GM18861 (cell line): ENCODE measurements around the gene OCSTAMP.

Source experiments
- ATAC-seq: cut with Tn5 transposase; IDR thresholded peaks from one replicate; pipeline ENCODE4 v1.9.1; 2021; ENCODE audit not compliant: unreplicated experiment

The OCSTAMP gene

DNA sequence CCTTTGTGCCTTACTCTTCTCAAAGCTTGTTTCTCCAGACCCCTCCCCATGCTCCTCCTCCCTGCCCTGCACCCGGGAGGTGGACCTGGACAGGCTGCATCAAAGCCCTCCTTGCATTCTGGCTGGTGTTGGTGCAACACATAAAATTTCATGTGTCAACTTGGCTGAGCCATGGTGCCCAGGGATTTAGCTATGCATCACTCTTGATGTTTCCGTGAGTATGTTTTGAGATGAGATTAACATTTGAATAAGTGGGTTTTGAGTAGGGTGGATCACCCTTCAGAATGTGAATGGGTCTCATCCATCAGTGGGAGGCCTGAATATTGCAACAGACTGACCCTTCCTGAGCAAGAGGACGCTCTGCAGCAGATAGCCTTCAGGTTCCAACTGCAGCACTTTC is 4.4 kb upstream of the OCSTAMP start:
- ATAC-seq, result no peak

DNA sequence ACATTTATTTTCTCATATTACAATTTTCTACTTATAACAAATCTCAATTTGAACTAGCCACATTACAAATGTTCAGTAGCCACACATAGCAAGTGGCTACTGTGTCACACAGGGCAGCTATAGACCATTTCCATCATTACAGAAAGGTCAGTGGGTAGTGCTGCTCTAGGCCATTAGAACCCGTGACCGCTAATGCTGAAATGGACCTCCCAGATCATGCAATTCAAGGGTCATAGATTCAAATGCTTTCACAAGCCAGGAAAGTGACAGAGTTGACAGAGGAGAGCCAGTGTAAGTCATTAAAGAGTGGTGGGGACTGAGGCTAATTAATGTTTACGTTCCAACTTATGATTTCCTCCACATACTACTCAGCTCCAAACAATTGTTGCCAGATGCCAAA is 3.5 kb upstream of the OCSTAMP start:
- no peak for ATAC-seq

DNA sequence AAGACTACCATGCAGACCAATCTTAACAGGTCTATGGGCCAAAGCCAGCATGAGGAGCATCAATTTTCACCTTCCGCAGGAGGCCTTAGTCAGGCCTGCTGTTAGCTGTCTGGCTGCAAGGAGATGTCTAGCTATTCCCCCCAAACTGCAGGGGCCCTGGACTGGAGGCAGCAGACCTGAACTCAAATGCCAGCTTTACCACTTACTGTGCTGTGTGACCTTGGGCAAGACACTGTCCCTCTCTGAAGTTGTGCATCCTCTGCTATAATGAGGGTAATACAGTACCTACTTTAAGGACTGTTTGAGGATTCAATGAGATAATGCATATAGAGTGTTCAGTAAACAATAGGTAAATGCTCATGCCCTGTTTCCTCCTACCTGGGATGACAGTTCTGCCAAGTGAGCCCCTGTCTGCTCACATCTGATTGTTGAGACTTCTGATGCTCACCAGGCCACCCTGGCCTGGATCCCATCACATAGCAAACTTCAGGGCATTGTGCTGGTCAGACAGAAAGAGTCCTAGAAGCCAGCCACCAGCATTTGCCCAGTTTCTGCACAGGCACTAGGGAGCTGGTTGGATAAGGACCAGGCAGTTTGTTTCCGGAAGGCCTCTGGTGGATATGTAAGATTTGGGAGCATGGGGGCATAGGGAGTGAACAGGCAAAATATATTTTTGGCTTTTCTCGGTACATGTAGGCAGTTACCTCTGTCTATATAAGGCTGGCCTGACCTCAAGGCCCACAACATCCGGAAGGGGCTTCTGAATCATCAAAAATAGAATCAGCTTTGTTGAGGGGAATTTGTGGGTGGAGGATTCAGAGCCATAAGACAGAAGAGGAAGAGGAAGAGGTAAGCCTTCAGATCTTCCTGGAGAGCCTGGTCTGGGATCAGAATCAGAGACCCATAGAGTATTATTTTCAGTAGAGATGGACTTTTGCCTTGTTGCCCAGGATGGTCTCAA is 2.3 kb upstream of the OCSTAMP start:
- ATAC-seq, result peak; percentile 60

DNA sequence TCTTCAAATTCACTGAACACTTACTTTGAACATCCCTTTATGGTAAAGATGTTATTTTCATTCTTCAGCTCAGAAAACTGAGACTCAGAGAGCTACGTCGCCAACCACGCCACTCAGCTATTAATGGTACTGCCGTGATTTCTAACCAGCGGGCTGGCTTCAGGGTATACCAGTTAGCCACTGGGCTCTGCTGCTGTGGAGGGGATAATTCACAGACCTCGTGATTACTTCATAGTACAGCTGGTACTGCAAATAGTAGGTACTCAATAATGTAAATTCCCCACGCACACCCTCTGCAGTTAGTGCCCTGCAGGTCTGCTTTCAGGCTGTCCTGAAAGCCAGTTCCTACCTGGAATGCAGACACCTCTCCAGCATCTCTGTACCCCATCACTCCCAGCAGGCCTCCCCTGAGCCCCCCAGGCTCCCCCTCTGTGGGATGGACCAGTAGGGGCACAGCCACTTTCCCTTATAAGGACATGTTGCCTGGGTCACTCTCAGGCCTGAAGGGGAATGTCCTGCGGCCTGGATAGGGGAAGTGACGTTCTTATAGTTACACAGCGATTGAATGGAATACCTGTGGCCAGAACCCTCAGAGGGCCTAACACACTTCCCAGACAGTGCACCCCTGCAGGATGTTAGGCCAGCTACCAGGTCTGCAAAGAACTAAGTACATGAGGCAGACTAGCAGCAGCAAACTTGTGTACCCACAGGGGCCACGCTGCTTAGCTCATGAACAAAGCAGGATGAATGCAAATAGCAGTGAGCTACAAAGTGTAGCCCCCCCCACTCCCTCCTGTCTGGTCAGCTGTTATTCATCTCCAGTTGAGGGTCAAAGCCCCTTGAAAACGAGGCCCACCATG is 1.3 kb upstream of the OCSTAMP start:
- no peak for ATAC-seq

DNA sequence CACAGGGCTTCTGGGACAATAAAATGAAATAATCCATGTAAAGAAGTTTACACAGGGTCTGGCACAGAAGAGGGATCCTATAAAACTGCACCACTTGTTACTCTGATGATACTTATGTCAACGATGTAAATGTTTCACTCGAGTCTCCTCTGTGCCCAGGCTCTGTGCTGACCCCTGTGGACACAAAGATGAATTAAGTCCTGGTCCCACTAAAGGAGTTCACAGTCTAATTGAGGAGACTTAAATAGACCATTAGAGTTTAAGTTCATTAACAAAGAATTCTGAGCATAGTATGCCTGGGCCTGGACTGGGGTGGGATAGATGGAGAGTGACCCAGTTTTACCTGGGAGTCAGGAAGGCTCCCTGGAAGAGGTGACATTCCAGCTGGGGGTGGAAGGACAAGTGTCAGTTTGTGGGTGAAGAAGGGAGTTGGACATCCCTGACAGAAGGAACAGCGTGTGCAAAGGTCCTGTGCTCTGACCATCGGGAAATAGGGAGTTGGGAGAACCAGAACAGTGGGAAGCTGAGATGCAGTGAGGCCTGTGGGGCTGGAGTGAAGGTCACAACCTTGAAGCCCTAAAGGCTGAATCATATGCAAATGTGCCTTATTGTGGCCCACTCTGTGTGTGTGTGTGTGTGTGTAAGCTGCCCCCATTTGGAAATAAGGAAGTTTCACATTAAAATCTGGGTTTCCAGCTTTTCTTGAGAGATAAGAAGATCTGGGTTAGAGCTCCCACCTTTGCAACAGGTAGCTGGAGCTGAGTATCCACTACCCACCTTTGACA is 1.1 kb downstream of the OCSTAMP start:
- no peak for ATAC-seq

DNA sequence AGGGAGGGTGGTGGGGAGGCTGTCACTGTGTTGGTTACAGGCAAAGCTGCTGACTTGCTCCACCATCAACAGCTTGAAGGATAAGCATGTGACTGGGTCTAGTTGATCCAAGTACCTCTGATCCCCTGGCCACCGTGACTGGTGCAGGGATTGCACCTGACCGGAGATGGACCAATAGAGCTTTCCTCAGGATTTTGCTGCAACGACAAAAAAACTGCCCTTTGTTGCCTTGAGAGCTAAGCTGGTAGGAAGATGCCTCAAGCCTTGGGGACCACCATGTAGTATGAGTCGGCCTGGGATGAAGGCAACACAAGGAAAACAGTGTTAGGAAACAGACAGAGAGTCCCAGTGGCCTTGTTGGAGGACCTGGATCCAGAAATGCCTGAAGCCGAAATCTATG is 1.8 kb downstream of the OCSTAMP start:
- no peak for ATAC-seq

DNA sequence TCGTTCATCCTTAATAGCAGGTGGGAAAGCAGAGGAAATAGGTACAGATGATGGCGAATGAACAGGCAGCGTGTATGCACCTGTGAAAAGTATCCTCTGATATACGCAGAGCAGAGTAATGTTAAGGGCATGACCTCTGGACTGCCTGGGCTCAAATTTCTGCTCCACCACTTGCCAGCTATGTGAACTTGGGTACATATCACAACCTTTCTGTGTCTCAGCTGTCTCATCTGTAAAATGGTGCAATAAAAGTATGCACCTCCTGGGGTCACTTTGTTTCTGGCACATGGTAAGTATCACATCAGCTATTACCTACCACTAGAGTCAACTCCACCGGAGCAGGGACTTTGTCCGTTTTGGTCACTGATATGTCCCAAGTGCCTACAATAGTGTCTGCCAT is 2.5 kb downstream of the OCSTAMP start:
- no peak for ATAC-seq

DNA sequence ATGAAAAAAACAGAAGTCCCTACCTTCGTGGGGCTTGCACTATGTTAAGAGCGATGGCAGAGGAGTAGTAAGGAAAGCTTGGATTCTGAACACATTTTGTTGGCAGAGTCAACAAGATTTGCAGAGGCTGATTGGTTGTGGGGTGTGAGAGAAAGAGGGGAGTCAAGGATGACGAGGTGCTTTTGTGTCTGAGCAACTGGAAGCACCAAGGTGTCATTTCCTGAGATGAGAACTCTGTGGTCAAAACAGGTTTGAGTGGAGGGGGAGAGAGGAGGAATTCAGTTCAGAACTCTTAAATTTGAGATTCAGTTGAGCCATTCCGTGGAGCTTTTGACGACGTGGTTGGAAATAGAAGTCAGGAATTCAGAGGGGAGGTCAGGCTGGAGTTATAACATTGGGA is 3.5 kb downstream of the OCSTAMP start:
- no peak for ATAC-seq

DNA sequence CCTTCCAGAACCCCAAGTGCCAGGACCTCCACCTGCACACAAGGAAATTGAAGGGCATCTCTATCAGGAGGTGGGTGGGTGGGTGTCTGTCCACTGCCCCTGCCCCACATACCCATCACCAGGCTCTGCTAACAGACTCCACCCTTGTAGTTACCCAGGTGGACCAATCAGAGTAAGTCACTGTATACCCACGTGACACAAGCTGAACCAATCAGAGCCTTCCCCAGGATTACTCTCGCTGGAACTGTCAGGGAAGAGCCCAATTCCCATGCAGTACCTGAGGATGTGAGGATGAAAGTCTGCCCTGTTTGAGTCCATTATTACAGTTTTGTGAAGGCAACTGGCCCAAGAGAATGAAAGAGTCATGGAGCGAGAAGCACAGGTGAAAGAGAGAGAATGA is 4.2 kb downstream of the OCSTAMP start:
- ATAC-seq, result no peak

DNA sequence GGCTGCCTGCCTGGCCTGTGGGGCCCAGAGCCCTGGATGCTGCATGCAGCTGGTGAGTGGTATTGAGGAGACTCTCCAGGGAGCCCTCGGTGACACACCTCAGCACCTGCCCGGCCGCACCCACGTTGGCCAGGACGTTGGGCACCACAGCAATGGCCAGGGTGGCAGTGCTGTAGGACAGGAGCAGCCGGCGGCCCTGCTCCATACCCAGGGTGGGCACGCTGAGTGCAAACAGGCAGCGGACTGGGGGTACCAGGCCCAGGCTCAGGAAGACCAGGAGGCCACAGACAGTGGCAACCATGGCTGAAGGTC is 4.7 kb downstream of the OCSTAMP start:
- ATAC-seq, result no peak

DNA sequence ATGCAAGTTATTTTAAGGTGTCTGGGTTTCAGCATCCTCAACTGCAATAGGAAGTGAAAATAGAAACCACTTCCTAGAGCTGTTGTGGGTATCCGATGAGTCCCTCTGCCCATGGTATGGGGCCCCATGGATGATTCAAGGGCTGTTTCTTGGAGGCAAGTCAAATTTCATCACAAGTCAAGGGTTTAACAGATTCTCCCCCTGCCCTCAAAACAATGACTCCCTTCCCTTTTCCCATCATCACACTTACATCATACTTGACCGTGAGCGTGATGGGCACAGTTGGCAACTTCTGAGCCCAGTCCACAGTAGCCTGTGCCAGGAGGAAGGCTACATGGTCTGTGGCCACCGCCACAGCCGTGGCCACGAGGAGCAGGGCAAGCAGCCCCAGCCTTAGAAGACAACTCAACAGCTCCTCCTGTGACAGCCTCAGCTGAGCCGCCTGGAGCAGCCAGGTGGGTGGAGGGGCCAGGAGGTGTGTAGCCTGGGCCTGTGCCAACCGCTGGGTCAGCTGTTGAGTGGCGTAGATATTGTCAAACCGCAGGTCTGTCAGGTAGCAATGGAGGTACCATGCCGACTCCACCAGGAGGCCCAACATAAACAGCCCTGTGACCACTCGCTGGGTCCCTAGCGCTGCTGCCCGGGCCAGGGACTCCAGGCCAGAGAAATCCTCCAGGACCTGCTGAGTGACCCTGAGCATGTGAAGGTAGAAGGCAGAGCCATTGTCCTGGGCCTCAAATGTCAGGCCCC is 5.2 kb downstream of the OCSTAMP start:
- no peak for ATAC-seq

DNA sequence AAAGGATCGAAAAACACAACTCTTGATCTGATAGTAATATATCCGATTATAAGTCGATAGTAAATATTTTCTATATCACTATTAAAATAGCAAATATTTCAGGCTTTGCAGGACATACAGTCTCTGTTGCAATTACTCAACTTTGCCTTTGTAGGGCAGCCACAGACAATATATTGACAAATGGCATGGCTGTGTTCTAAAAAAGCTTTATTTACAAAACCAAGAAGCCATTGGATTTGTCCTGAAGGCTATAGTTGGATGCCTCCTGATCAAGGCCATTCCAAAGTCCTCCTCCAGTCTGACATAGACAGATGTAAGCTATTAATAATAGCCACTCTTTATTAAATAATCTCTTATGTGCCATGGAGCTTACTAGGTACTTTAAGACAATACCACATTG is 5.9 kb downstream of the OCSTAMP start:
- no peak for ATAC-seq

DNA sequence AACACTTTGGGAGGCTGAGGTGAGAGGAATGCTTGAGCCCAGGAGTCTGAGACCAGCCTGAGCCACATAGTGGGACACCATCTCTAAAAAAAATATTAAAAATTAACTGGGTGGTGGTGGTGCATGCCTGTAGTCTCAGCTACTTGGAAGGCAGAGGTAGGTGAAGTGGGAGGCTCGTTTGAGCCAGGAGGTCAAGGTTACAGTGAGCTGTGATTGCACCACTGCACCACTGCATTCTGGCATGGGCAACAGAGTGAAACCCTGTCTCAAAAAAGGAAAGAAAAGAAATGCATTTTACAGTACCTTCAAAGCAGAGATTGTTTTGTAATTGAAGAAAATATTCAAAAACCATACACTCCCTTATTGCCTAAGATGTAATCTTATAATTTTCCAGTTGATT is 6.5 kb downstream of the OCSTAMP start:
- ATAC-seq, result no peak

DNA sequence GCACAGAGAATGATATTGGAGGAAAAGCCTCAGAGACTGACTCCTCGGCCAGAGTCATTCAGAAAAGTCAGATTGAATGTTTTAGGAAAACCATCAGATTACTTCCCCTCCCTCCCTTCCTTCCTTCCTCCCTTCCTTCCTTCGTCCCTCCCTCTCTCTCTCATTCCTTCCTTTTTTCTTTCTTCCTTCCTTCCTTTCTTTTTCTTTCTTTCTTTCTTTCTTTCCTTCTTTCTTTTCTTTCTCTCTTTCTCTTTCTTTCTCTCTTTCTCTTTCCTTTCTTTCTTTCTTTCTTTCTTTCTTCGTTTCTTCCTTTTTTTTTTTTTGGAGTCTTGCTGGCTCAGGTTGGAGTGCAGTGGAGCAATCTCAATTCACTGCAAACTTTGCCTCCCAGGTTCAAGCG is 7.4 kb downstream of the OCSTAMP start:
- ATAC-seq, result no peak

DNA sequence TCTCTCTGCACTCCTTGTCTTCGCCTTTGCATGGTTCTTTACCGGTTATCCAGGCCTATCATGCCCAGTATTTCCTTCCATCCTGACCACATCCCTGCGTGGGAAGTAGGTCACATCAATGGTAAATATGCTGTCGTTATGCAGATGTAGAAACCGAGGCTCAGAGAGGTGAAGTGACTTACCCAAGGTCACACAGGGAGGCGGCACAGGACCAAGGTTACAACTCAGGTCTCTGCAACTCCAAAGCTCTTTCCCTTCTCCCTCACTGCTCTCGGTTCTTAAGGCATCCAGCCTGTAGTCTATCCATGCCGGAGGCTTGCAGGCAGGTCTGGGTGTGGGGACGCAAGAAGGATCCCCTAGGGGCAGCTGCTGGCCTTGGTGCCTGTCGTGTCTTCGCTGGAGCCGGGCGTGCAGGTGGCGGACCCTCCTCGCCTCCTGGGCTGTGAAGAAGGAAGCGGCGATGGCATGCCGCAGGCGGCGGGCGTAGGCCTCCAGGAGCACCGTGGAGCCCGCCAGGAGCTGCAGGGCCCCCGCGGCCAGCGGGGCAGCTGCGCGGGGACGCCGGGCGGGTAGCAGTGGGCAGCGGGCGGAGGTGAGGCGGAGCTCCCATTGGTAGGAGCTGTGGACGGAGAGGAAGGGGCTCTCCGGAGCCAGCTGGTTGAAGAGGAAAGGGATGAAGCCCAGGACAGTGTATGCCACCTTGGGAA is 9.1 kb downstream of the OCSTAMP start:
- ATAC-seq, result no peak

DNA sequence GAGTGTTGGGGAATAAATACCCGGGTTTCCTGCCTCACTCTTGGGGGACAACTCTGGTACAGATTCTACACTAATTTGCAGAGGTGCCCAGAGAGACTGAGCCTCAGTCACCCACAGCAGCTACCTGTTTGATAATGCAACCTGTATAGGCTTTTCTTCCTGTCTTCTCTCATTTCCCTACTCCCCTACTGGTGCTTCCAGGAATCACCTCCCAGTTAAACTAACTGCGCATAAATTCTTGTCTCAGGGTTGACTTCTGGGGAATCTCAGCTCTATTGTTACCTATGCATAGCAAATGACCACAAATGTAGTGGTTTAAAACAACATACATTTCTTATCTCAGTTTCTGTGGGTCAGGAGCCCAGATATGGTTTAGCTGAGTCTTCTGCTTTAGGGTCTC is 11.3 kb downstream of the OCSTAMP start:
- no peak for ATAC-seq

DNA sequence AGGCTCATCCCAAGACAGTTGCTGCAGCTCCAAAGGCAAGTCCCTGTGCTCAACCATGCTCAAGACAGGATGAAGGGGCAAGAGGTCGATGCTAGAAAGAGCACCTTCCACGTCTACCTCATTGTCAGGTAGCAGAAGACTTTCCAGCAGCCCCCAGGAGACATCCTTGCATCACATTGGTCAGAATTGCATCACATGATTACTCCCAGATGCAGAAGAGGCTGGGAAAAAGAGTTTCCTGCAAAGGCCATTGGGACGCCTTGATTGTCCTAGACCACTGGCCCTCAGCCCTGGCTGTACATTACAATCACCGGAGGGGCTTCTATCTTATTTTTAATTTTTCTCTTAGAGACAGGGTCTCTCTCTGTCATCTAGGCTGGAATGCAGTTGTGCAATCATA is 19.8 kb downstream of the OCSTAMP start:
- no peak for ATAC-seq

DNA sequence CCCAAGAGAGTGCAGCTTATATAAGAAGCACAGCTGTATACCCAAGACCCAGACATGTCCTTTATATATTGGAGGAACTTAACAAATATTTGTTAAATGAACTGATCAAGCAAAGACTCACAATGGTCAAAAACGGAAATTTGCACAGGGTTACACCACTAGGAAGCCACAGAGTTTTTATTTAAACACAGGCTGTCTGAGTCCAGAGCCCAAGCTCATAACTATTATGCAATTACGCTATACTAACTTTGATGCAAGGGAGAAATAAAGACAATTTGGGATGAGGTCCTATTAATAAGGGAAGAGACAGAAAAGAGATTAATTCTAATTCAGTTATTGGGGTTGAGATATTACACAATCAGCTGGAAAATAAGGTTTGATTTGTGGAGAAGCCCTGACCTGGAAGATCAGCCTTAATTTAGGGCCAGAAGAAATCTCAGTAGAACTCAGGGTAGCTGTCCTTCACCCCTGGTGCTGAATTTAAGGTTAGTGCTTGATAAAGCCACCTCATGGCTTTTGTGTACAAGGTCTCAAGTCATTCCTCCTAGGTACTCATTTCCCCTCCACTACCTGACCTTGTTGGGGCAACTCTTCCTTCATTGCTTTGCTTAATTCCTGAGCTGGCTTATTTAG is 26.6 kb downstream of the OCSTAMP start:
- ATAC-seq, result no peak

DNA sequence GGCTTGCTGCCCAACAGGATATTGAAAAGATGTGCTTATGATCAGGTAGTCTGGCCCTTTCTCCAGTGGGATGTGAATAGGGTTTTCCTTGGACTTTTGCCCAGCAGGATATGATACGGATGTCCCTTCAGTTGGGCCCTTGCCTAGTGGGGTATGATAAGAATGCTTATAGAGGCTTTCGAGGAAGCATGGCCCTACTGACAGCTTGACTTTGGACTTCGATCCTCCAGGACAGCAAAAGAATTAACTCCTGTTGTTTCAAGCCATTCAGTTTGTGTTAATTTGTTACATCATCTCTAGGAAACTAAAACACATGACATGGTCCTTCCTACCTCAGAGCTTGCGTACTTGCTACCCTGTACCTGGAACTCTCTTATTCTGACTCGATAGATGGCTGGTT is 27.3 kb downstream of the OCSTAMP start:
- no peak for ATAC-seq
